ENCODE measurements around the gene SLCO2A1. TPM values are rescaled to one million over a fixed set of nuclear protein-coding genes. Genes with fewer than 3 reads are reported as not detected.

SLCO2A1 gene
- polyA plus RNA-seq, 1 donor (not counting 4 experiments of a cell fraction or from before 2014, with no cell fraction given) = 0.80 TPM

- no peak for FAIRE-seq
Measured at GRCh38 chr3:134060561-134061385, 31.0 kb upstream of the SLCO2A1 start.

DNA sequence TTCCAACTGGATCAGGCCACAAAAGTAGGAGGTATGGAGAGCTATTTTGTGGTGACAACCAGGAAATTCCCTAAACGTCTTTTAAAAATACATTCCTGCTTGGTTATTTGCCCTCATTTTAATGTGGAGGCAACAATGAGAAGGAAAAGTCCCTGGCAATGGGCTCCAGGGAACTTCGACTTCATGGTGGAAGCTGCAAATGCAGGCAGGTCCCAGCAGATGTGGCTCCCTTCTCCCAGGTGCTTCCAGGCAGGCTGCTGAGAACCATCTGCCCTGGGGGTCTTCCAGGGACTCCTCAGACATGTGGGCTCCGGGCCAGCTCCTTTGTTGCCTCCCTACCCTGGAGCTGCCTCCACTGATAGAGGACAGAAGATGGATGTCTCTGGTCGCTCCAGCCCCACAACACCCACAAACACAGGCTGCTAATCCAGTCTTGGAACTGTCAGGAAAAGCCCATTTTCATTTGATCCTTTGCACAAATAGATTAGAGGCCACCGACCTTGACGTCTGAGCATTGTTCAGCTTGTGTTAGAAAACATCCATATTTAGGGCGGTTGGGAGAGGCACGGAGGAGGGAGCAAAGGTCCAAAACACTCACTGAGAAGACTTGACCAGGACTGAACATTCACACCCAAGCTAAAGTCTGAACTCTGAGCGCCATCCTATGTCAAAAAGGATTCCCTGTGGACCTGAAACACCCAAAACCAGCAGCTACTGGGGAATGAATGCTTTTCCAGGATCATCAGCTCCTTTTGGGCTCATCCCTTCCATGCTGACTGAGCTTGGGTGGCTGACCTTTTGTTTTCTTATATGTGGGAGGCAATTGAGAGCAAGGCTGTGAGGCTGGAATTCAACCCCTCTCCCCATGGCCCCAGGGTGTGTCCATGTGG, 30.2 kb upstream of the SLCO2A1 start:
- dilution Hi-C loops (cut with MboI; ENCODE audit: extremely low pct_ligation_motif_present, low sequenced_read_pairs) = no loop called here
- no peak for FAIRE-seq

More at GRCh38 chr3:134060561-134061385, 31.0 kb upstream of the SLCO2A1 start:
- Histone ChIP-seq H3K27me3 (ENCODE audit: control insufficient read depth, extremely low read depth, insufficient read depth, low read length) (peaks cover 44% of the 10 kb centered on the region), H3K36me3 (ENCODE audit: control insufficient read depth in 2 of 2, extremely low read depth in 1 of 2, insufficient read depth in 2 of 2, low read length in 2 of 2) (no peaks in the 10 kb centered on the region), H3K4me1 (ENCODE audit: control insufficient read depth, extremely low read depth, insufficient read depth, low read length) (no peaks in the 10 kb centered on the region), H3K9me1 (ENCODE audit: control insufficient read depth, extremely low read depth, insufficient read depth, low read length) (no peaks in the 10 kb centered on the region), H2AFZ (ENCODE audit: control insufficient read depth, low read length) (no peak overlapping the region), H4K20me1 (ENCODE audit: control insufficient read depth, extremely low read depth, insufficient read depth, low read length) (no peaks in the 10 kb centered on the region), H3K79me2 (ENCODE audit: control insufficient read depth, insufficient read depth, low read length) (no peaks in the 10 kb centered on the region), H3K9ac (ENCODE audit: control insufficient read depth, extremely low read depth, insufficient read depth, low read length) (no peak overlapping the region), H3K4me3 (ENCODE audit: control insufficient read depth in 2 of 3, extremely low read depth in 1 of 3, insufficient read depth in 2 of 3, low read depth in 1 of 3, low read length in 3 of 3) (no peak overlapping the region), H3K9me3 (ENCODE audit: control insufficient read depth, low read depth, low read length) (no peaks in the 10 kb centered on the region), H3K27ac (ENCODE audit: control insufficient read depth, insufficient read depth, low read length) (no peak overlapping the region), H3K4me2 (ENCODE audit: control insufficient read depth, extremely low read depth, insufficient read depth, low read depth, low read length) (no peak overlapping the region)
- dilution Hi-C loops (cut with MboI; ENCODE audit: extremely low pct_ligation_motif_present, low sequenced_read_pairs) = no loop called here
- TF ChIP-seq EZH2 (IDR thresholded peaks at IDR 0.05; ENCODE audit: low read length) (no peak), CTCF (optimal IDR thresholded peaks at IDR 0.05 in 1 of 3, IDR thresholded peaks at IDR 0.05 in 1 of 3, conservative IDR thresholded peaks at IDR 0.05 in 1 of 3; ENCODE audit: extremely low read depth in 1 of 3, insufficient read depth in 2 of 3, low read length in 3 of 3) (no peak)
- DNase-seq (ENCODE audit: low read depth, low spot score) = no peak

More for the DNA sequence above, 30.2 kb upstream of the SLCO2A1 start:
- no peak for DNase-seq (ENCODE audit: low read depth, low spot score)
- H3K36me3 ChIP-seq (ENCODE audit: control insufficient read depth in 2 of 2, extremely low read depth in 1 of 2, insufficient read depth in 2 of 2, low read length in 2 of 2) = no peaks in the 10 kb centered on the region
- H3K9me1 ChIP-seq (ENCODE audit: control insufficient read depth, extremely low read depth, insufficient read depth, low read length) = no peaks in the 10 kb centered on the region
- no peaks in the 10 kb centered on the region for H3K79me2 ChIP-seq (ENCODE audit: control insufficient read depth, insufficient read depth, low read length)
- no peak overlapping the region for H2AFZ ChIP-seq (ENCODE audit: control insufficient read depth, low read length)
- no peaks in the 10 kb centered on the region for H4K20me1 ChIP-seq (ENCODE audit: control insufficient read depth, extremely low read depth, insufficient read depth, low read length)
- H3K27ac ChIP-seq (ENCODE audit: control insufficient read depth, insufficient read depth, low read length) = no peak overlapping the region
- TF ChIP-seq EZH2 (IDR thresholded peaks at IDR 0.05; ENCODE audit: low read length) = no peak
- TF ChIP-seq CTCF (optimal IDR thresholded peaks at IDR 0.05 in 1 of 3, IDR thresholded peaks at IDR 0.05 in 1 of 3, conservative IDR thresholded peaks at IDR 0.05 in 1 of 3; ENCODE audit: extremely low read depth in 1 of 3, insufficient read depth in 2 of 3, low read length in 3 of 3) = peak in 1 of 3 experiments; percentile 53
- H3K27me3 ChIP-seq (ENCODE audit: control insufficient read depth, extremely low read depth, insufficient read depth, low read length) = peaks cover 42% of the 10 kb centered on the region
- no peaks in the 10 kb centered on the region for H3K9me3 ChIP-seq (ENCODE audit: control insufficient read depth, low read depth, low read length)
- no peak overlapping the region for H3K4me3 ChIP-seq (ENCODE audit: control insufficient read depth in 2 of 3, extremely low read depth in 1 of 3, insufficient read depth in 2 of 3, low read depth in 1 of 3, low read length in 3 of 3)
- H3K4me1 ChIP-seq (ENCODE audit: control insufficient read depth, extremely low read depth, insufficient read depth, low read length) = no peaks in the 10 kb centered on the region
- H3K4me2 ChIP-seq (ENCODE audit: control insufficient read depth, extremely low read depth, insufficient read depth, low read depth, low read length) = no peak overlapping the region
- no peak overlapping the region for H3K9ac ChIP-seq (ENCODE audit: control insufficient read depth, extremely low read depth, insufficient read depth, low read length)

Data from keratinocyte (primary cell).